Measurements from ENCODE around the gene P2RX5.
A peak's percentile ranks its signal among the peaks of the same experiment; 100 is the strongest.

P2RX5 gene

DNA sequence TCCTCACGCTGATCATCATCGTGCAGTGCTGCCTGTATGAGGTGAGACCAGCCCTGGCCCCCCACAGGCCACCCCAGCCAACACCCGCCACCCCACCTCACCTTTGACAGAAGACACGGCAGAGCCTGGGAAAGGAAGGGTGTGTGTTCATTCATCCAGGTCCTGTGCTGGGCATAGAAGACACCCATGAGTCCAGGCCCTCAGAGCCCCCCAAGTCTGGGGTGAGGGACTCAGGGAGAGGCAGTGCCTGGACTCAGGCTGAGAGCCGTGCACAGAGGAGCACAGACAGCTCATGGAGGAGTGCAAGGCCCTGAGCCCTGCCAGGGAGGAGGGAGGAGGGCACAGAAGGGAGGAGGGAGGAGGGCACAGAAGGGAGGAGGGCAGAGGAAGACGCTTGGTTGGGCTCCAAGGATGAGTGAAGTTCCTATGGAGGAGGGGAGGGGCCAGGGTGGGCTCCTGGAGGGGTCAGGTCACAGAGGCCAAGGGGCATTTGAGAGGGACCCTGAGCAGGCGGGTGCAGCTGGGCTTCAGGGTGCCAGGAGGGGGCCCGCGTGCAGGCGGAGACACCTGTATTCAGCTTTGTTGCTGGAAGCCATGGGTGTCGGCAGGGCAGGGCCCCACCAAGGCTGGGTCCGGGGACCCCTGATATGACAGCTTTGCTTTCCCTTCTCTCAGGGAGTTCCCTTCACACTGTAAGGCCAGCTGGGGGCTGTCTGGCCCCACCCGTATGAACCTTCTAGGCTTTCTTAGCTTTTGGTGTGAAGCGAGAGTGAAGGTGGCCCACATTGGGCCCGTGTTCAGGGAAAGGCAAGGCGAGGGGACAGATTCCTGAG is 39.0 kb downstream of the P2RX5 start:
- peak overlapping the region; percentile 60 for H2BK5ac ChIP-seq (ENCODE audit: low read length)
- peaks cover 1% of the 10 kb centered on the region for H3K79me1 ChIP-seq (ENCODE audit: low read depth, low read length)
- H3K9ac ChIP-seq (ENCODE audit: low read depth, low read length, poor library complexity), result no peak overlapping the region
- H4K8ac ChIP-seq (ENCODE audit: low read depth, low read length), result no peak overlapping the region
- H2BK12ac ChIP-seq (ENCODE audit: low read length), result no peak overlapping the region
- no peak overlapping the region for H3K18ac ChIP-seq (ENCODE audit: low read length)
- no peak for DNase-seq (ENCODE audit: low spot score)
- no peak overlapping the region for H2BK15ac ChIP-seq (ENCODE audit: low read length)
- no peak overlapping the region for H3K4me2 ChIP-seq (ENCODE audit: insufficient read depth, low read length, poor library complexity, severe bottlenecking)
- H2AFZ ChIP-seq (ENCODE audit: low read length), result no peak overlapping the region
- no peak overlapping the region for H3K4me3 ChIP-seq (ENCODE audit: low read length in 2 of 2)
- peak overlapping the region; percentile 23 for H3K4ac ChIP-seq (ENCODE audit: low read length)
- no peak overlapping the region for H3K27ac ChIP-seq (replicated peaks; ENCODE audit: low read length)
- no peaks in the 10 kb centered on the region for H3K27me3 ChIP-seq (ENCODE audit: control insufficient read depth in 3 of 3, insufficient read depth in 3 of 3, low read depth in 1 of 3, low read length in 3 of 3)
- peaks cover 0 to 3% of the 10 kb centered on the region in 2 donors for H3K4me1 ChIP-seq (ENCODE audit: control insufficient read depth in 2 of 2, insufficient read depth in 1 of 2, low read depth in 1 of 2, low read length in 2 of 2)
- H3K36me3 ChIP-seq (replicated peaks in 1 of 2; ENCODE audit: control insufficient read depth in 2 of 2, insufficient read depth in 2 of 2, low read length in 2 of 2), result peaks cover 8 to 20% of the 10 kb centered on the region in 2 donors
- peak overlapping the region; percentile 82 for H3K14ac ChIP-seq (ENCODE audit: low read length)
- H2BK120ac ChIP-seq (ENCODE audit: low read depth, low read length), result no peak overlapping the region
- H3K23ac ChIP-seq (ENCODE audit: low read depth, low read length, poor library complexity), result peak overlapping the region; percentile 73
- no peak overlapping the region for H2AK5ac ChIP-seq (ENCODE audit: low read depth, low read length)
- H3K9me3 ChIP-seq (replicated peaks in 1 of 2; ENCODE audit: control insufficient read depth in 2 of 2, insufficient read depth in 1 of 2, low read depth in 1 of 2, low read length in 2 of 2), result no peaks in the 10 kb centered on the region
- no peak overlapping the region for H4K91ac ChIP-seq (ENCODE audit: low read depth, low read length, poor library complexity)
- no CpG with 5 or more reads among the region's 16 CpGs for WGBS, 2 donors (ENCODE audit: extremely low coverage in 2 of 2, insufficient read length in 2 of 2, insufficient replicate concordance in 1 of 2)

DNA sequence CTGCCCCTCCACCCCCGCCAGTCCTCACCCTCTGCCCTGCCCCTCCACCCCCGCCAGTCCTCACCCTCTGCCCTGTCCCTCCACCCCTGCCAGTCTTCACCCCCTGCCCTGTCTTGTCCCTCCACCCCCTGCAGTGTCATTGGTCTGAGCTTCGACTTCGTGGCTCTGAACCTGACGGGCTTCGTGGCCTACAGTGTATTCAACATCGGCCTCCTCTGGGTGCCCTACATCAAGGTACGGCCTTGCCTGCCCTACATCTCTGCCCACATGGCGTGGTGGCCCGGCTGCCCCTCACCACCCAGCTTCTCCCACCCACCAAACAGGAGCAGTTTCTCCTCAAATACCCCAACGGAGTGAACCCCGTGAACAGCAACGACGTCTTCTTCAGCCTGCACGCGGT is 39.6 kb downstream of the P2RX5 start:
- peaks cover 7 to 18% of the 10 kb centered on the region in 2 donors for H3K36me3 ChIP-seq (replicated peaks in 1 of 2; ENCODE audit: control insufficient read depth in 2 of 2, insufficient read depth in 2 of 2, low read length in 2 of 2)
- no peak overlapping the region for H4K91ac ChIP-seq (ENCODE audit: low read depth, low read length, poor library complexity)
- H3K9ac ChIP-seq (ENCODE audit: low read depth, low read length, poor library complexity), result peak overlapping the region; percentile 44
- H2BK5ac ChIP-seq (ENCODE audit: low read length), result no peak overlapping the region
- H3K14ac ChIP-seq (ENCODE audit: low read length), result peak overlapping the region; percentile 82
- no peak overlapping the region for H2BK15ac ChIP-seq (ENCODE audit: low read length)
- no peaks in the 10 kb centered on the region for H3K27me3 ChIP-seq (ENCODE audit: control insufficient read depth in 3 of 3, insufficient read depth in 3 of 3, low read depth in 1 of 3, low read length in 3 of 3)
- H4K8ac ChIP-seq (ENCODE audit: low read depth, low read length), result no peak overlapping the region
- peaks cover 1% of the 10 kb centered on the region for H3K79me1 ChIP-seq (ENCODE audit: low read depth, low read length)
- no peak overlapping the region for H3K4me2 ChIP-seq (ENCODE audit: insufficient read depth, low read length, poor library complexity, severe bottlenecking)
- H2AFZ ChIP-seq (ENCODE audit: low read length), result no peak overlapping the region
- WGBS, 2 donors (ENCODE audit: extremely low coverage in 2 of 2, insufficient read length in 2 of 2, insufficient replicate concordance in 1 of 2), result no CpG with 5 or more reads among the region's 16 CpGs
- no peaks in the 10 kb centered on the region for H3K9me3 ChIP-seq (replicated peaks in 1 of 2; ENCODE audit: control insufficient read depth in 2 of 2, insufficient read depth in 1 of 2, low read depth in 1 of 2, low read length in 2 of 2)
- no peak overlapping the region for H3K18ac ChIP-seq (ENCODE audit: low read length)
- H3K23ac ChIP-seq (ENCODE audit: low read depth, low read length, poor library complexity), result peak overlapping the region; percentile 73
- peaks cover 0 to 3% of the 10 kb centered on the region in 2 donors for H3K4me1 ChIP-seq (ENCODE audit: control insufficient read depth in 2 of 2, insufficient read depth in 1 of 2, low read depth in 1 of 2, low read length in 2 of 2)
- DNase-seq (ENCODE audit: low spot score), result no peak
- peak overlapping the region; percentile 23 for H3K4ac ChIP-seq (ENCODE audit: low read length)
- H2BK12ac ChIP-seq (ENCODE audit: low read length), result no peak overlapping the region
- H2BK120ac ChIP-seq (ENCODE audit: low read depth, low read length), result no peak overlapping the region
- no peak overlapping the region for H3K27ac ChIP-seq (replicated peaks; ENCODE audit: low read length)
- no peak overlapping the region for H2AK5ac ChIP-seq (ENCODE audit: low read depth, low read length)
- no peak overlapping the region for H3K4me3 ChIP-seq (ENCODE audit: low read length in 2 of 2)

- H3K9me3 ChIP-seq (replicated peaks in 1 of 2; ENCODE audit: control insufficient read depth in 2 of 2, insufficient read depth in 1 of 2, low read depth in 1 of 2, low read length in 2 of 2), result no peaks in the 10 kb centered on the region
- no peak overlapping the region for H3K4me3 ChIP-seq (ENCODE audit: low read length in 2 of 2)
- no peak overlapping the region for H2BK12ac ChIP-seq (ENCODE audit: low read length)
- DNase-seq (ENCODE audit: low spot score), result no peak
- H2BK120ac ChIP-seq (ENCODE audit: low read depth, low read length), result no peak overlapping the region
- no peak overlapping the region for H3K4me2 ChIP-seq (ENCODE audit: insufficient read depth, low read length, poor library complexity, severe bottlenecking)
- H3K14ac ChIP-seq (ENCODE audit: low read length), result no peak overlapping the region
- no peak overlapping the region for H3K23ac ChIP-seq (ENCODE audit: low read depth, low read length, poor library complexity)
- peaks cover 0 to 3% of the 10 kb centered on the region in 2 donors for H3K4me1 ChIP-seq (ENCODE audit: control insufficient read depth in 2 of 2, insufficient read depth in 1 of 2, low read depth in 1 of 2, low read length in 2 of 2)
- H2AFZ ChIP-seq (ENCODE audit: low read length), result no peak overlapping the region
- no peak overlapping the region for H2BK5ac ChIP-seq (ENCODE audit: low read length)
- H3K9ac ChIP-seq (ENCODE audit: low read depth, low read length, poor library complexity), result no peak overlapping the region
- no peak overlapping the region for H3K18ac ChIP-seq (ENCODE audit: low read length)
- no peak overlapping the region for H2AK5ac ChIP-seq (ENCODE audit: low read depth, low read length)
- peaks cover 5 to 12% of the 10 kb centered on the region in 2 donors for H3K36me3 ChIP-seq (replicated peaks in 1 of 2; ENCODE audit: control insufficient read depth in 2 of 2, insufficient read depth in 2 of 2, low read length in 2 of 2)
- H3K27me3 ChIP-seq (ENCODE audit: control insufficient read depth in 3 of 3, insufficient read depth in 3 of 3, low read depth in 1 of 3, low read length in 3 of 3), result no peaks in the 10 kb centered on the region
- no peak overlapping the region for H3K4ac ChIP-seq (ENCODE audit: low read length)
- H3K27ac ChIP-seq (replicated peaks; ENCODE audit: low read length), result no peak overlapping the region
- no peak overlapping the region for H2BK15ac ChIP-seq (ENCODE audit: low read length)
- H4K91ac ChIP-seq (ENCODE audit: low read depth, low read length, poor library complexity), result no peak overlapping the region
- no CpG with 5 or more reads among the region's 11 CpGs for WGBS, 2 donors (ENCODE audit: extremely low coverage in 2 of 2, insufficient read length in 2 of 2, insufficient replicate concordance in 1 of 2)
- H4K8ac ChIP-seq (ENCODE audit: low read depth, low read length), result no peak overlapping the region
- H3K79me1 ChIP-seq (ENCODE audit: low read depth, low read length), result peaks cover 1% of the 10 kb centered on the region
Measured at GRCh38 chr17:3655766-3656165, 40.2 kb downstream of the P2RX5 start.

DNA sequence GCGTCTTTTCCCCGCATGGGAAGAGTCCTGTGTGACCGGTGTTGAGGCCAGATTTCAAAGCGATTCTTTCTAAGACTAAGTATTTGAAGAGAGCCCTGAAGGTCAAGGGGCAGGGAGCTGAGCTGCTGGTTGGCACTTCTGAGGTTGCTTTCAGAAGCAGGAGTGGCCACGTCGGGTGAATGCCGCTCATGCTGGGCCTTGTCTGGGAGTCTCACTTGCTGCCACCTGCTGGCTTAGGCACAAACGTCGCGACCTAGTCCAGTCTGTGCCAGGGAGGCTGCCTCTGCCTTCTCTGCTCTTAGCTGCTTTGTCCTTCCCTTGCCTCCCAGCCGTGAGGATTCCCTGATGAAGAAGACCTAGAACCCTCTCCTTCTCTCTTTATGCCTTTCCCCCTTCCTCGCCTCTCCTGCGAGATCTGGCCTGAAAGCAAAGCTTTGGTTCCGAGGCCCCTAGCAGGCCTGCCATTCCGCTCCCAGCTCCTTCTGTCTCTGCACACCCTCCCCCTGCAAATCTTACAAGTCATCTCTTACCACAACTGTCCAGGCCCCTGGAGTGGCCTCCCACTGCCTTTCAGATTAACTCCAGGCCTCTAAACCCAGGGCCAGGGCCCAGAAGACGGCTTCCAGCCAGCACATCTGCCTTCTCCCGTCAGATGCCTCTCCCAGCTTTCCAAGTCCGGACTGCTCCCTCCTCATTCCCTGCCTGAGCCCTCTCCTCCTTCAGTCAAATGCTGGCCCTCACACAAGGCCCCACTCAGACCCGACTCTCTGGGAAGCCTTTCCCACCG is 48.0 kb downstream of the P2RX5 start:
- DNase-seq (ENCODE audit: low spot score), result no peak

More for the DNA sequence above, 48.0 kb downstream of the P2RX5 start:
- no CpG with 5 or more reads among the region's 20 CpGs for WGBS, 2 donors (ENCODE audit: extremely low coverage in 2 of 2, insufficient read length in 2 of 2, insufficient replicate concordance in 1 of 2)
- H2AFZ ChIP-seq (ENCODE audit: low read length), result no peak overlapping the region
- no peak overlapping the region for H2BK120ac ChIP-seq (ENCODE audit: low read depth, low read length)
- no peak overlapping the region for H3K18ac ChIP-seq (ENCODE audit: low read length)
- H3K9me3 ChIP-seq (replicated peaks in 1 of 2; ENCODE audit: control insufficient read depth in 2 of 2, insufficient read depth in 1 of 2, low read depth in 1 of 2, low read length in 2 of 2), result no peaks in the 10 kb centered on the region
- no peak overlapping the region for H3K4me2 ChIP-seq (ENCODE audit: insufficient read depth, low read length, poor library complexity, severe bottlenecking)
- H3K4me3 ChIP-seq (ENCODE audit: low read length in 2 of 2), result no peak overlapping the region
- no peaks in the 10 kb centered on the region for H3K27me3 ChIP-seq (ENCODE audit: control insufficient read depth in 3 of 3, insufficient read depth in 3 of 3, low read depth in 1 of 3, low read length in 3 of 3)
- no peaks in the 10 kb centered on the region for H3K79me1 ChIP-seq (ENCODE audit: low read depth, low read length)
- no peak overlapping the region for H3K4ac ChIP-seq (ENCODE audit: low read length)
- H2AK5ac ChIP-seq (ENCODE audit: low read depth, low read length), result no peak overlapping the region
- H2BK15ac ChIP-seq (ENCODE audit: low read length), result no peak overlapping the region
- H4K8ac ChIP-seq (ENCODE audit: low read depth, low read length), result no peak overlapping the region
- H3K9ac ChIP-seq (ENCODE audit: low read depth, low read length, poor library complexity), result peak overlapping the region; percentile 38
- H3K23ac ChIP-seq (ENCODE audit: low read depth, low read length, poor library complexity), result no peak overlapping the region
- H4K91ac ChIP-seq (ENCODE audit: low read depth, low read length, poor library complexity), result no peak overlapping the region
- no peak overlapping the region for H2BK5ac ChIP-seq (ENCODE audit: low read length)
- no peak overlapping the region for H3K27ac ChIP-seq (replicated peaks; ENCODE audit: low read length)
- H3K36me3 ChIP-seq (replicated peaks in 1 of 2; ENCODE audit: control insufficient read depth in 2 of 2, insufficient read depth in 2 of 2, low read length in 2 of 2), result peaks cover 3 to 32% of the 10 kb centered on the region in 2 donors
- H2BK12ac ChIP-seq (ENCODE audit: low read length), result no peak overlapping the region
- peaks cover 0 to 6% of the 10 kb centered on the region in 2 donors for H3K4me1 ChIP-seq (ENCODE audit: control insufficient read depth in 2 of 2, insufficient read depth in 1 of 2, low read depth in 1 of 2, low read length in 2 of 2)
- H3K14ac ChIP-seq (ENCODE audit: low read length), result no peak overlapping the region

Measured in neuronal stem cell (in vitro differentiated cells).